Neural cell (in vitro differentiated cells): ENCODE measurements around the gene TLR7. TPM values are rescaled to one million over a fixed set of nuclear protein-coding genes. Genes with fewer than 3 reads are reported as not detected.

ENCODE experiments used
- H2AFZ ChIP-seq: fragments of 200-600, 300-800 bp; sonication (generic), shearing (Covaris generic); 2 replicates; pipeline ENCODE4 v1.6.0; 2014; ENCODE audit warnings: low read depth, mild to moderate bottlenecking, antibody characterized with exemption, low read length, moderate library complexity
- H3F3A ChIP-seq: fragments of 200-600 bp; shearing (Covaris generic); 2 replicates; pipeline ENCODE4 v1.6.1; 2016; ENCODE audit warnings: mild to moderate bottlenecking, moderate library complexity, mixed read lengths, antibody characterized with exemption, low read length; ENCODE audit not compliant: insufficient read depth, poor library complexity, severe bottlenecking
- H3K27ac ChIP-seq: fragments of 200-600, 300-800 bp; sonication (generic), shearing (Covaris generic); 2 replicates; pipeline ENCODE4 v1.5.1; 2014; ENCODE audit warnings: mild to moderate bottlenecking, low read length, moderate library complexity
- H3K27me3 ChIP-seq: fragments of 300-800, 200-600 bp; sonication (generic), shearing (Covaris generic); 2 replicates; pipeline ENCODE4 v1.6.0; 2014; ENCODE audit warnings: mild to moderate bottlenecking, low read depth, low read length, moderate library complexity; ENCODE audit not compliant: insufficient read depth
- H3K36me3 ChIP-seq: fragments of 300-800, 200-600 bp; sonication (generic), shearing (Covaris generic); 2 replicates; pipeline ENCODE4 v1.5.1; 2014; ENCODE audit warnings: mild to moderate bottlenecking, antibody characterized with exemption, low read length, moderate library complexity; ENCODE audit not compliant: insufficient read depth
- H3K4me2 ChIP-seq: fragments of 300-800, 200-600 bp; sonication (generic), shearing (Covaris generic); 2 replicates; pipeline ENCODE4 v1.6.0; 2014; ENCODE audit warnings: mild to moderate bottlenecking, low read length
- H3K4me3 ChIP-seq: fragments of 300-800, 200-600 bp; sonication (generic), shearing (Covaris generic); 2 replicates; pipeline ENCODE4 v1.5.1; 2014; ENCODE audit warnings: mild to moderate bottlenecking, low read length, moderate library complexity
- H3K79me2 ChIP-seq: fragments of 200-600 bp; shearing (Covaris generic); replicated peaks from 2 replicates; pipeline ENCODE4 v1.6.0; 2014; ENCODE audit warnings: mild to moderate bottlenecking, low read length, moderate library complexity; ENCODE audit not compliant: insufficient read depth
- H3K9ac ChIP-seq: fragments of 300-800, 200-600 bp; sonication (generic), shearing (Covaris generic); 2 replicates; pipeline ENCODE4 v1.6.1; 2016; ENCODE audit warnings: mild to moderate bottlenecking, low read length, mixed read lengths
- H3K9me2 ChIP-seq: fragments of 200-600 bp; shearing (Covaris generic); 2 replicates; pipeline ENCODE4 v1.6.1; 2016; ENCODE audit warnings: mild to moderate bottlenecking, low read length, mixed read lengths; ENCODE audit not compliant: insufficient read depth
- H3K9me3 ChIP-seq: fragments of 200-600, 300-800 bp; sonication (generic), shearing (Covaris generic); 2 replicates; pipeline ENCODE4 v1.6.1; 2016; ENCODE audit warnings: mild to moderate bottlenecking, mixed run types, low read length, moderate library complexity, mixed read lengths
- H4K20me1 ChIP-seq: fragments of 200-600 bp; shearing (Covaris generic); 2 replicates; pipeline ENCODE4 v1.6.1; 2016; ENCODE audit warnings: mild to moderate bottlenecking, mixed run types; ENCODE audit not compliant: insufficient read depth
- EP300 ChIP-seq: fragments of 450-650 bp; conservative IDR thresholded peaks from 2 replicates; pipeline ENCODE4 v1.6.1; 2014; ENCODE audit warnings: antibody characterized with exemption, mild to moderate bottlenecking, moderate library complexity; ENCODE audit not compliant: poor library complexity, severe bottlenecking
- EZH2 ChIP-seq: fragments of 200-600, 300-800 bp; shearing (Covaris generic), sonication (generic); IDR thresholded peaks from 2 replicates; pipeline ENCODE4 v1.6.1; 2014; ENCODE audit warnings: antibody characterized with exemption, low read length, borderline replicate concordance, mild to moderate bottlenecking; ENCODE audit not compliant: insufficient read depth, poor library complexity, severe bottlenecking
- MXI1 ChIP-seq: fragments of 450-650 bp; conservative IDR thresholded peaks from 2 replicates; pipeline ENCODE4 v1.6.1; 2014; ENCODE audit warnings: antibody characterized with exemption, mild to moderate bottlenecking; ENCODE audit not compliant: poor library complexity, severe bottlenecking
- POLR2AphosphoS5 ChIP-seq: IDR thresholded peaks from 2 replicates; pipeline ENCODE4 v1.6.1; 2012
- RAD21 ChIP-seq: fragments of 450-650 bp; conservative IDR thresholded peaks from 2 replicates; pipeline ENCODE4 v1.6.1; 2014; ENCODE audit warnings: antibody characterized with exemption, mild to moderate bottlenecking, moderate library complexity
- SMC3 ChIP-seq: fragments of 450-650 bp; conservative IDR thresholded peaks from 2 replicates; pipeline ENCODE4 v1.6.1; 2014; ENCODE audit warnings: antibody characterized with exemption, mild to moderate bottlenecking, moderate library complexity; ENCODE audit not compliant: poor library complexity
- TAF1 ChIP-seq: IDR thresholded peaks from 2 replicates; pipeline ENCODE4 v1.6.1; 2012; ENCODE audit warnings: low read depth
- polyA plus RNA-seq: library from polyadenylated mRNA; depleted of rRNA; stranded (reverse); fragments of >200 nt; gene quantifications from 2 replicates; pipeline ENCODE4 v1.2.3, GENCODE V29; 2014
- TF ChIP-seq, protein P1 (sequence below): IDR thresholded peaks from 2 replicates; pipeline ENCODE4 v1.6.1; 2012; ENCODE audit warnings: borderline replicate concordance
- TF ChIP-seq, protein P2 (sequence below): fragments of 450-650 bp; IDR thresholded peaks from 2 replicates; pipeline ENCODE4 v1.5.1; 2014; ENCODE audit warnings: antibody characterized with exemption, mild to moderate bottlenecking, moderate library complexity; ENCODE audit not compliant: poor library complexity, severe bottlenecking

The TLR7 gene
- polyA plus RNA-seq, 1 donor from 2014 or later = not detected

DNA sequence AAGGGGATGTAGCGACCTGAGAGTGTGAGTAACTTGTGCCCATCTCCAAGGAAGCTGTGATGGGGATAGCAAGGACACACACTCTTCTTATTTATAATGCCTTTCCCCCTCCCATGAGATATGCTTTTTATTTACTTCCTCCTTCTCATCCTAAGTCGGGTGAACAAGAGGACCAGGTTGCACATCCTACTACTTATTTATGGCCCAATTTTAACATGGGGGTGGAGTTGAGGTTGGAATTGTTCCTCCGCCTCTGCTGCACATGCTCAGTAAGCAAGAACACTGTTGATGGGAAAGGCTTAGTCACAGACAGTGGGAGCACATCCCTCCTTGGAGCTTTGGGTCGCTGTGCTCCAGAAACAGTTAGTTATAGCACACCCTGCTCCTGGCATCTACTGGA, 24.3 kb downstream of the TLR7 start:
- Histone ChIP-seq H2AFZ (no peak overlapping the region), H3K79me2 (no peaks in the 10 kb centered on the region), H3K36me3 (no peaks in the 10 kb centered on the region), H4K20me1 (no peaks in the 10 kb centered on the region), H3K27ac (no peak overlapping the region), H3K9me2 (no peaks in the 10 kb centered on the region), H3K9me3 (no peaks in the 10 kb centered on the region), H3K9ac (no peak overlapping the region), H3K27me3 (no peaks in the 10 kb centered on the region), H3K4me3 (no peak overlapping the region), H3F3A (no peaks in the 10 kb centered on the region), H3K4me2 (no peak overlapping the region)
- TF ChIP-seq, protein P1, sequence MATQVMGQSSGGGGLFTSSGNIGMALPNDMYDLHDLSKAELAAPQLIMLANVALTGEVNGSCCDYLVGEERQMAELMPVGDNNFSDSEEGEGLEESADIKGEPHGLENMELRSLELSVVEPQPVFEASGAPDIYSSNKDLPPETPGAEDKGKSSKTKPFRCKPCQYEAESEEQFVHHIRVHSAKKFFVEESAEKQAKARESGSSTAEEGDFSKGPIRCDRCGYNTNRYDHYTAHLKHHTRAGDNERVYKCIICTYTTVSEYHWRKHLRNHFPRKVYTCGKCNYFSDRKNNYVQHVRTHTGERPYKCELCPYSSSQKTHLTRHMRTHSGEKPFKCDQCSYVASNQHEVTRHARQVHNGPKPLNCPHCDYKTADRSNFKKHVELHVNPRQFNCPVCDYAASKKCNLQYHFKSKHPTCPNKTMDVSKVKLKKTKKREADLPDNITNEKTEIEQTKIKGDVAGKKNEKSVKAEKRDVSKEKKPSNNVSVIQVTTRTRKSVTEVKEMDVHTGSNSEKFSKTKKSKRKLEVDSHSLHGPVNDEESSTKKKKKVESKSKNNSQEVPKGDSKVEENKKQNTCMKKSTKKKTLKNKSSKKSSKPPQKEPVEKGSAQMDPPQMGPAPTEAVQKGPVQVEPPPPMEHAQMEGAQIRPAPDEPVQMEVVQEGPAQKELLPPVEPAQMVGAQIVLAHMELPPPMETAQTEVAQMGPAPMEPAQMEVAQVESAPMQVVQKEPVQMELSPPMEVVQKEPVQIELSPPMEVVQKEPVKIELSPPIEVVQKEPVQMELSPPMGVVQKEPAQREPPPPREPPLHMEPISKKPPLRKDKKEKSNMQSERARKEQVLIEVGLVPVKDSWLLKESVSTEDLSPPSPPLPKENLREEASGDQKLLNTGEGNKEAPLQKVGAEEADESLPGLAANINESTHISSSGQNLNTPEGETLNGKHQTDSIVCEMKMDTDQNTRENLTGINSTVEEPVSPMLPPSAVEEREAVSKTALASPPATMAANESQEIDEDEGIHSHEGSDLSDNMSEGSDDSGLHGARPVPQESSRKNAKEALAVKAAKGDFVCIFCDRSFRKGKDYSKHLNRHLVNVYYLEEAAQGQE = no peak
- TF ChIP-seq POLR2AphosphoS5 (no peak), MXI1 (no peak), TAF1 (no peak)

DNA sequence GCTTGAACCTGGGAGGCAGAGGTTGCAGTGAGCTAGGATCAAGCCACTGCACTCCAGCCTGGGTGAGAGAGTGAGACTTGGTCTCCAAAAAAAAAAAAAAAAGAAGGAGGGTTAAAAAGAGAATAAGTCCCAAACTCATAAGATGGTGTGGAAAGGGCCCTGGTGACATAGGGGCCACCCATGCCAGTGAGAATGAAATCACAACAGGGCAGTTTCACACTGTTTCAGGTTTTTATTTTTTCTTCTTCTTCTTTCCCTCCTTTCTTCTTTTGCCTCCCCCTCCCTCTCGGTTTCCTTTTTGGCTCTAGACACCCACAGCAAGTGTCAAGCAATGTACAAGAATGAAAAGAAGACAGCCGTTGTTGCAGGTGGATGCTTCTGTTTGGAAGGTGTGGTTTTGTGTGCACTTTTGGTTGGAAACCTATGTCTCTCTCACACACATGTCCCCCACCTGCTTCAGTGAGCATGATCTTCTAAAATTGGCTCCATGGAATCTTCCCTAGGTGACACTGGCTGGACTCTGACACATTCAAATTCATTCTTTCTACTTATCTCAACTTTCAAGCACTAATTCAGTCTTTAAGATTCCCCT, 25.1 kb downstream of the TLR7 start:
- H2AFZ ChIP-seq = no peak overlapping the region
- H3K4me3 ChIP-seq = no peak overlapping the region
- no peak overlapping the region for H3K27ac ChIP-seq
- H3K79me2 ChIP-seq = no peaks in the 10 kb centered on the region
- H3K4me2 ChIP-seq = no peak overlapping the region
- H3K9me2 ChIP-seq = no peaks in the 10 kb centered on the region
- no peaks in the 10 kb centered on the region for H4K20me1 ChIP-seq
- H3K36me3 ChIP-seq = no peaks in the 10 kb centered on the region
- TF ChIP-seq, protein P1 = no peak
- TF ChIP-seq, protein P2, sequence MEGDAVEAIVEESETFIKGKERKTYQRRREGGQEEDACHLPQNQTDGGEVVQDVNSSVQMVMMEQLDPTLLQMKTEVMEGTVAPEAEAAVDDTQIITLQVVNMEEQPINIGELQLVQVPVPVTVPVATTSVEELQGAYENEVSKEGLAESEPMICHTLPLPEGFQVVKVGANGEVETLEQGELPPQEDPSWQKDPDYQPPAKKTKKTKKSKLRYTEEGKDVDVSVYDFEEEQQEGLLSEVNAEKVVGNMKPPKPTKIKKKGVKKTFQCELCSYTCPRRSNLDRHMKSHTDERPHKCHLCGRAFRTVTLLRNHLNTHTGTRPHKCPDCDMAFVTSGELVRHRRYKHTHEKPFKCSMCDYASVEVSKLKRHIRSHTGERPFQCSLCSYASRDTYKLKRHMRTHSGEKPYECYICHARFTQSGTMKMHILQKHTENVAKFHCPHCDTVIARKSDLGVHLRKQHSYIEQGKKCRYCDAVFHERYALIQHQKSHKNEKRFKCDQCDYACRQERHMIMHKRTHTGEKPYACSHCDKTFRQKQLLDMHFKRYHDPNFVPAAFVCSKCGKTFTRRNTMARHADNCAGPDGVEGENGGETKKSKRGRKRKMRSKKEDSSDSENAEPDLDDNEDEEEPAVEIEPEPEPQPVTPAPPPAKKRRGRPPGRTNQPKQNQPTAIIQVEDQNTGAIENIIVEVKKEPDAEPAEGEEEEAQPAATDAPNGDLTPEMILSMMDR = no peak
- TF ChIP-seq SMC3 = no peak
- TF ChIP-seq MXI1 = no peak
- no peak for TF ChIP-seq RAD21
- TF ChIP-seq POLR2AphosphoS5 = no peak
- no peak for TF ChIP-seq EZH2
- no peak for TF ChIP-seq EP300
- no peak for TF ChIP-seq TAF1
- H3K9ac ChIP-seq = no peak overlapping the region
- no peaks in the 10 kb centered on the region for H3K9me3 ChIP-seq
- no peaks in the 10 kb centered on the region for H3K27me3 ChIP-seq
- H3F3A ChIP-seq = no peaks in the 10 kb centered on the region
